Gastroesophageal sphincter (tissue), 3 donors: ENCODE results near the gene KLHDC8A.

ENCODE experiments used
- POLR2A ChIP-seq, 2 donors: fragments of 450-650 bp; IDR thresholded peaks; one replicate each; pipeline ENCODE4 v1.6.1; 2017; ENCODE audit warnings: antibody characterized with exemption in 2 of 2, mild to moderate bottlenecking in 2 of 2, moderate library complexity in 1 of 2
- POLR2AphosphoS5 ChIP-seq: sonication (generic); formaldehyde crosslinking; IDR thresholded peaks from one replicate; pipeline ENCODE4 v1.6.1; 2017; ENCODE audit warnings: antibody characterized with exemption
- TF ChIP-seq, protein P1 (sequence below), 4 experiments: fragments of 200-600 bp in 2 of 4; fragments of 450-650 bp in 2 of 4; sonication (generic) in 1 of 4; IDR thresholded peaks; one replicate each; pipeline ENCODE4 v1.5.1; 2017 to 2019; ENCODE audit warnings: antibody characterized with exemption in 4 of 4, mild to moderate bottlenecking in 2 of 4, moderate library complexity in 2 of 4

GRCh38 chr1:205373022-205373797 is 16.5 kb upstream of the KLHDC8A start:
- TF ChIP-seq, protein P1, sequence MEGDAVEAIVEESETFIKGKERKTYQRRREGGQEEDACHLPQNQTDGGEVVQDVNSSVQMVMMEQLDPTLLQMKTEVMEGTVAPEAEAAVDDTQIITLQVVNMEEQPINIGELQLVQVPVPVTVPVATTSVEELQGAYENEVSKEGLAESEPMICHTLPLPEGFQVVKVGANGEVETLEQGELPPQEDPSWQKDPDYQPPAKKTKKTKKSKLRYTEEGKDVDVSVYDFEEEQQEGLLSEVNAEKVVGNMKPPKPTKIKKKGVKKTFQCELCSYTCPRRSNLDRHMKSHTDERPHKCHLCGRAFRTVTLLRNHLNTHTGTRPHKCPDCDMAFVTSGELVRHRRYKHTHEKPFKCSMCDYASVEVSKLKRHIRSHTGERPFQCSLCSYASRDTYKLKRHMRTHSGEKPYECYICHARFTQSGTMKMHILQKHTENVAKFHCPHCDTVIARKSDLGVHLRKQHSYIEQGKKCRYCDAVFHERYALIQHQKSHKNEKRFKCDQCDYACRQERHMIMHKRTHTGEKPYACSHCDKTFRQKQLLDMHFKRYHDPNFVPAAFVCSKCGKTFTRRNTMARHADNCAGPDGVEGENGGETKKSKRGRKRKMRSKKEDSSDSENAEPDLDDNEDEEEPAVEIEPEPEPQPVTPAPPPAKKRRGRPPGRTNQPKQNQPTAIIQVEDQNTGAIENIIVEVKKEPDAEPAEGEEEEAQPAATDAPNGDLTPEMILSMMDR (IDR thresholded peaks at IDR 0.05), result no peak
- no peak for TF ChIP-seq POLR2A (IDR thresholded peaks at IDR 0.05)
- no peak for TF ChIP-seq POLR2AphosphoS5
